Muscle layer of duodenum (tissue), 2 donors: ENCODE results near the gene HSPB7.
A peak's percentile ranks its signal among the peaks of the same experiment; 100 is the strongest.
"Not testable (repeated sequence)": the region's sequence is repeated elsewhere in the genome, so short reads cannot be mapped to it uniquely, and the experiment has no call there.

Experiments
- H3K27ac ChIP-seq: one replicate; pipeline ENCODE4 v1.7.0; 2013; ENCODE audit warnings: mild to moderate bottlenecking, low read length
- H3K27me3 ChIP-seq: one replicate; pipeline ENCODE4 v1.7.0; 2013; ENCODE audit warnings: low read depth, mild to moderate bottlenecking, control low read depth, low read length
- H3K36me3 ChIP-seq, 2 donors: one replicate each; pipeline ENCODE4 v1.7.0; 2013; ENCODE audit warnings: low read length in 2 of 2, control low read depth in 1 of 2, mild to moderate bottlenecking in 1 of 2; ENCODE audit not compliant: insufficient read depth in 2 of 2, control insufficient read depth in 1 of 2
- H3K4me1 ChIP-seq, 2 donors: one replicate each; pipeline ENCODE4 v1.7.0; 2013; ENCODE audit warnings: low read length in 2 of 2, mild to moderate bottlenecking in 2 of 2, control low read depth in 1 of 2, moderate library complexity in 1 of 2; ENCODE audit not compliant: insufficient read depth in 2 of 2, control insufficient read depth in 1 of 2
- H3K4me3 ChIP-seq, 2 donors: one replicate each; pipeline ENCODE4 v1.7.0; 2013; ENCODE audit warnings: low read length in 2 of 2, low read depth in 1 of 2, mild to moderate bottlenecking in 1 of 2
- H3K9me3 ChIP-seq, 2 donors: one replicate each; pipeline ENCODE4 v1.7.0; 2013; ENCODE audit warnings: low read length in 2 of 2, control low read depth in 1 of 2, mild to moderate bottlenecking in 1 of 2; ENCODE audit not compliant: control insufficient read depth in 1 of 2
- donor health status: healthy.

HSPB7 gene

DNA sequence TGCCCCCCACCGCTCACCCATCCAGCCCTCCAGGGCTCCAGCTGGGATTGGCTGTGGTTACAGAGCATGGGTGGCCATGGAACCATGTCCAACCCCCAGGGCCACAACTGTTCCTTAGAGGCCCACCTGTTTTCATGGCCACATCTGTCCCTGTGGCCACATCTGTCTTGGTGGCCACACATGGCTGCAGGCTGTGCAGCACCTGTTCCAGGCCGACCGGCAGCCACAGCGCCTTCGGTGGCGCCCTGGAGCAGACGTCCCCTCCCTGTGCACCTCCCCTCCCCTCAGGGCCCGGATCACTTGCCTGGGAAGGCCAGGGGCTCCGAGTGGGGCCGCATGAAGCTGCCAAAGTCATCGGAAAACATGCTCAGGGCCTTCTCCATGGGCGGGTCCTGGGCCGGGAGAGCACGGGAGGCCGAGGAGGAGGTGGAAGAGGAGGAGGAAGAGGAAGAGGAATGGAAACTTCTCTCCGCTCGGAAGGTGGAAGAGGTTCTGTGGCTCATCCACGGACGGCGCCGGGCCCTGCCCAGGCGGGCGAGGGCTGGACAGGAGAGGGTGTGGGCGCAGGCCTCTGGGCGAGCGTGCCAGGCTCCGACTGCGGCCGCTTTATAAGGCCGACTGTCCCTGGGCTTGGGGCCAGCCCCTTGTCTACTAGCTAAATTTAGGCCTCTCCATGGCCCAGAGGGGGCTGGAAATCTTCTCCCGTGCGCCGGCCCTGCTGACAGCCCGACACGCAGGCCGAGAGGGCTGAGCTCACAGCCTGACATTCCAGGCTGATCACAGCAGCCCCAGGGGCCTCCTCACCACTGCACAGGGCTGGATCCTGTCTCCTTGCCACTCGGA is at the start of gene HSPB7:
HSPB7 (minus strand) TSS at position 583 of the 843 bp plus-strand sequence; CDS start at position 503, 80 bp downstream.
- peaks cover 6 to 54% of the 10 kb centered on the region in 2 donors for H3K4me1 ChIP-seq
- no peaks in the 10 kb centered on the region for H3K36me3 ChIP-seq
- H3K27me3 ChIP-seq: no peaks in the 10 kb centered on the region
- no peaks in the 10 kb centered on the region for H3K9me3 ChIP-seq
- H3K4me3 ChIP-seq: peak within 1 kb of the TSS; percentile 44 to 73
- H3K27ac ChIP-seq: peak within 1 kb of the TSS; percentile 78

DNA sequence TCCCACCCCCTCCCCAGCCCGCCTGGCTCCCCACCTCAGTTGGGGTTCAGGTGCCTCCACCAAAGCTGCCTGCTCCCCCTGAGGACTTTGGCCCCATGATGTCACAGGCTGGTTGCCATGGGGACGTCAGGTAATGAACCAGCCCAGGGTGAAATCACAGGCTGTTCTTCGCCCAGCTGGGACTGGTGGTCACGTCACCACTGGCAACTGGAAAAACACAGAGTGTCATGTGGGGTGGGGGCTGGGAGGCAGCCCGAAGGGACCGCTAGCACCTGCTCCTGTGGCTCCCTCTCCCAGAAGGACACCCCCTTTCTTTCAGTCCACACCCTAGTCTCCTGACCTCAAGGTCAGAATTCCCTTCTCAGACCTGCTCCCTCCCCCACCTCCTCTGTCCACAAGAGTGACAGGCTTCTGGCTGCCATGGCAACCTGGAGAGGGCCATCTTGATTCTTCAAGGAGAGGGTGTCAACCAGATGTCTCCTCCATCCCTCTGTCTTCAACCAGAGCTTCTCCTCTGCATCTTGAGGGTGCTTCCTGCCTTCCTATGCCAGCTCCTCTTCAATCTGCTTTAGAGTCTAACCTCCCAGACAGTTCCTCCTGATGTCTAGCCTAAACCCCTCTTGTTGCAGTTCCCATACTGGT is 49.4 kb upstream of the HSPB7 start:
- Histone ChIP-seq H3K4me1 (peaks cover 0 to 13% of the 10 kb centered on the region in 2 donors), H3K27ac (no peak overlapping the region), H3K36me3 (no peaks in the 10 kb centered on the region), H3K4me3 (no peak overlapping the region), H3K27me3 (no peaks in the 10 kb centered on the region), H3K9me3 (no peaks in the 10 kb centered on the region)

DNA sequence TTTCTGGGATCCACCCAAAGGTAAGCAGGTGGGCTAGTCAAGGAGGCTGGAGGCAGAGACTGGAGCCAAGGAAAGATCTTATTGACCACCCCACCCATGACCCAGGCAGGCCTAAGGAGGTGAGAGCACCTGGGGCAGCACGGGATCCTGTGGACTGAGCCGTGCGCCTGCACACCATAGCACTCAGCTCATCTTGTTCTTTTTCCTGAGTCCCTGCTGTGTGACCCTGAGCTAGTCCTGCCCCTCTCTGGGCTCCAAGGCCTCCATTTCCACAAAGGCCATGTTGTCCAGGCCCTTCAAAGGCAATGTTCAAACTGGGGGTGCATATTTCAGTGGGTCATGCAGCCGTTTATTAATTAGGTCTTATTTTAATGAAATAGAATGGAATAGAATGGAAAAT is 48.4 kb upstream of the HSPB7 start:
- Histone ChIP-seq H3K36me3 (no peaks in the 10 kb centered on the region), H3K27me3 (no peaks in the 10 kb centered on the region), H3K4me1 (peaks cover 0 to 13% of the 10 kb centered on the region in 2 donors), H3K4me3 (no peak overlapping the region), H3K27ac (no peak overlapping the region), H3K9me3 (no peaks in the 10 kb centered on the region)

DNA sequence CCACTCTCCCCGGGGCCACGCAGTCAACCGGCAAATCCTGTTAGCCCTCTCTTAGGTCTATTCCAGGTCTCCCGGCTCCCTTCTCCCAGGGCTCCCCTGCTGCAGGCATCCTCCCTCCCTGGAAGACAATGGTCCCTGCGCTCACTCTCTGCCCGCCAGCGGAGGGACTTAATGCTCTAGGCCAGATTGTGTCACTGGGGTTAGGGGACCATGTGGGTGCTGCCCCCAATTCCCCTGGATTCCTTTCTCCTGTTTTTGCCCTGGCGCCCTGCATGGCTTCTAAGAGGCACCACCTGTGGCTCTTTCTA is 47.4 kb upstream of the HSPB7 start:
- no peaks in the 10 kb centered on the region for H3K9me3 ChIP-seq
- no peaks in the 10 kb centered on the region for H3K36me3 ChIP-seq
- no peak overlapping the region for H3K27ac ChIP-seq
- no peaks in the 10 kb centered on the region for H3K27me3 ChIP-seq
- no peak overlapping the region for H3K4me3 ChIP-seq
- H3K4me1 ChIP-seq: peaks cover 0 to 13% of the 10 kb centered on the region in 2 donors

DNA sequence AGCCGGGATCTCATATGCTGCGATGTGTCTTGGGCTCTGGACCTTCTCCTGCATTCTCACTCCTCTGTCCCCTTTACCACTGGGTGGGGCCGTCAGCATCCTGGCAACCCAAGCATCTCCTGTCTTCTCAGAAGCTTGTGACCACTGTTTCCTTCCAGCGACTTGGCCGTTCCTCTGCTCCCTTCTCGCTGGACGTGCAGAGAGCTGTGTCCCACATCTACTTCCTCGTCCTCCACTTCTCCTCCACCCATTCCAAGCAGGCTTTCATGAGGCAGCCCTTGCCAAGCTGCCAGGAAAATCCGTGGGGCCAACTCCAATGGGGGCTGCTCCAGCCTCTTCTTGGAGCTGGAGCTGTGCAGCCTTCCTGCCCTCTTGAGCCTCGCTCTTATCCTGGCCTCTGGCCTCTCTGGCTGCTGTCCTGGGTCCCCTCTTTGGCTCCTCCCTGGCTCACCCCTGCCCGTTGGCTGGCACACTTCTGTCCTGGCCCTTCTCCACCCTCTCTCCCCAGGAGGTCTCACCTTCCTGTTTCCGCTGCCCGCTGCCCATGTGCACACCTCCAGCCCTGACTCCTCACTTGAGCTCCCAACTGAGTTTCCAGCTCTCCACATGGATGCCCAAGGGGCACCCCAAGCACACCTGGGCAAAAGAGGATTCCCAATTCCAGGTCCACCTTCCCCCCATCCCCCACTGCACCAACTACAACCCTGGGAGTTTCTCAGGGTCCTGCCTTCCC is 46.9 kb upstream of the HSPB7 start:
- no peak overlapping the region for H3K27ac ChIP-seq
- no peaks in the 10 kb centered on the region for H3K36me3 ChIP-seq
- no peaks in the 10 kb centered on the region for H3K27me3 ChIP-seq
- peaks cover 0 to 13% of the 10 kb centered on the region in 2 donors for H3K4me1 ChIP-seq
- H3K4me3 ChIP-seq: no peak overlapping the region
- H3K9me3 ChIP-seq: no peaks in the 10 kb centered on the region

DNA sequence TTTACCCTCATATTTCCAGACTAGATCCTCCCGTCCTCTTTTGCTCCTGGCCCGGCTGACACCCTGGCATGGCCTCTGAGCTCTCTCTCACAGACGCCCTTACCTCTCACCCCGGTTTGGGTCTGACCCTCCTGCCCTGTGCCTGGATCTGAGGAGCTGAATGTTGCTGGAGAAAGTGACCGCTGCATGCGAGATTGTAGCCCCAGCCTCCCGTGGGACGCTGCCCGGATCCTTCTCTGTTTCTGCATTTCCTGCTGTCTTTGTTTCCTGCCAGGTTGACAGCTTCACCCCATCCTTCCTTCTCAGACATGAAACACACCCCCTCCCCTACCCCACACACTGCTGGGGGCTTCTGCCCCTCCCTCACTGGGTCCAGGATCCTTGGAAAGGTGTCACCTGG is 46.1 kb upstream of the HSPB7 start:
- H3K27me3 ChIP-seq: no peaks in the 10 kb centered on the region
- no peaks in the 10 kb centered on the region for H3K36me3 ChIP-seq
- no peak overlapping the region for H3K4me3 ChIP-seq
- H3K9me3 ChIP-seq: no peaks in the 10 kb centered on the region
- H3K4me1 ChIP-seq: peaks cover 0 to 13% of the 10 kb centered on the region in 2 donors
- no peak overlapping the region for H3K27ac ChIP-seq

DNA sequence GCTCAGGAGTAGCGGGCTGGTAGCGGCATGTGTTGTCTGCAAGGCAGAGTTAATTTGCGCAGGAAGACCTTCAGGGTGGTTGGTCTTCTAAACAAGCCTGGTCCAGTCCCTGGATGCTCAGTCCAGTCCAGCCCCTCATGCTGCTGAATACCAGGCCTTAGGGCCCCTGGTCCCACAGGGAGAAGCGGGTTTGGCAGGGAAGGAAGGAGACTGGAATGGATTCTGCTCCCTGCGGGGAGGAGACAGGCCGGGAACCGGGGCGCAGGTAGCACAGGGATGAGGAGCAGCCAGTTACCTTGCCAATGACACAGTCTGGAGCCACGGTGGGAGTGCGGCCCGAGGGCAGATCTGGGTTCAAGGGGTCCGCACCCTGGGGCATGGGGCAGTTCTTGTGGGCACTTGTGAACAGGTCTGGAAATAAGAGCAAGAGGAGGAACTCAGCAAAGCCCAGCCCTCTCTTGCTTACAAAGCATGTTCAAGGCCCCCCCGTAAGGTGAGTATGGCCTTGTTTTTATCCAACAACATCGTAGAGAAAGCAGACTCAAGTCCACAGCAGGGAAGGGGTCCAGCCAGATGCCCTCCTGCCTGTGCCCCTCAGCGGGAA is 45.5 kb upstream of the HSPB7 start:
- Histone ChIP-seq H3K4me1 (peaks cover 0 to 7% of the 10 kb centered on the region in 2 donors), H3K27ac (no peak overlapping the region), H3K9me3 (no peaks in the 10 kb centered on the region), H3K27me3 (no peaks in the 10 kb centered on the region), H3K36me3 (no peaks in the 10 kb centered on the region), H3K4me3 (no peak overlapping the region)

DNA sequence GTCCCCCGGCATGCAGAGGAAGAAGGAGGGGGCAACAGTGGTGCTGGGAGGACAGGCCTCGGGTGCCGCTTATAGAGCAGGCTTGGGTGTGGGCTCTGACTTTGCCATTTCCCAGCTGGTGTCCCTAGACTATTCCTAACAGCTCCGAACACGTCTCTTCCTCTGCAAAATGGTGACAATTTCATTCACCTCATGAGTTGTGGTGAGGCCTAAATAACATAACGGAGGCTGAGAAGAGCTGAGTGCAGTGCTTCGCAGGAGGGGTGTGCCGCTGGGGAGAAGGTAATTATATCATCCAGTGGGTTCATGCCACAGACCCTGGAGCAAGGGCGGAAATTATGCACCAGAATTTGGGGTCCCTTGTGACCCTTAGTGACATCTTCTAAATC is 44.8 kb upstream of the HSPB7 start:
- H3K4me1 ChIP-seq, H3K9me3 ChIP-seq, H3K4me3 ChIP-seq, H3K36me3 ChIP-seq, H3K27me3 ChIP-seq, H3K27ac ChIP-seq: not testable (repeated sequence)

DNA sequence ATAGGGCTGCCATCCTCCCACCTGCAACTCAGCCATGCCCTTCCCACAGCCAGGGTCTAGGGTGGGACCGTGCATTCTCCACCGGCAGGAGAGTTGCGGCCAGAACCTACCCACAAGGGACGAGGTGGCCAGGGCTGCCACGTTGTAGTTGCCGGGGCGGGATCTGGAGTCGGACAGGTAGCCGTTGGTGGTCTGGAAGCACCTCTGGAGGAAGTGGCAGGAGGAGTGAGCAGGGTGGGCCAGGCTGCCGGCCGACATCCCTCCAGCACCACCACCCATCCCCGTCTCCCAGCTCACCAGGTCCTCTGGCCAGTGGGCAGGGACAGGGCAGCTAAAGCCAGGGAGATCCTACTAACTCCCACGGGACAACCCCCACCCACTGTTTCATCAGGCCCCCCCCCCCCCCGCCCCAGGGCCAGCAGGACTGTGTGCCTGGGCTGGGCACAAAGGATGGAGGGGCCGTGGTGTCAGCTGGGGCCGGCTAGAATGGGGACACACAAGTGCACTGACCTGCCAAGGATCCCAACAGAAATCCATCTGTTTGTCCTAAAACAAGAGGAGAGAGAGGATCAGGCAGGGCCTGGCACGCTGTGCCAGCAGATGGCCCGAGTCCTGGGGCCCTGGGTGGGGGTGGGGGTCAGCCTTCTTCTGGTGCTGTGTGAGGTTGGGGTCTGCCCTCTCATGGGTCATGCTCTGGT is 44.3 kb upstream of the HSPB7 start:
- H3K9me3 ChIP-seq, H3K36me3 ChIP-seq, H3K27ac ChIP-seq, H3K4me3 ChIP-seq, H3K27me3 ChIP-seq, H3K4me1 ChIP-seq: not testable (repeated sequence)

DNA sequence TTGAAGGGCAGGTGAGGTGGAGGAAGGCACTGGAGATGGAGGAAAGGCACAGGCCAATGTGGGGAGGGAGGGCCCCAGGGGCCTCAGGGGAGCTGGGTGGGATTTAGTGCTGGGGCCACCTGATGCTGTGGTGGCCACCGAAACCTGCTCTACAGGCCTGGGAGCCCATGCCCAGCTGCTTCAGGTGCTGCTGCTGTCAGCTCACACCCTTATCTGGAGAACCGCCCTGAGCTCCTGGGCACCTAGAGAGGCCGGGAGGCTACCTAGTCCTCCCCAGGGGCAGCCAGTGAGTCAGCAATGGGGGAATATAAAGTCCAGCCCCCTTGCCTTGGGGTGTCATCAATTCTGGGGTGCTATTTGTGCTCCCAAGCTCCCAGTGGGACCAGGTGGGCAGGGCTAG is 43.4 kb upstream of the HSPB7 start:
- no peaks in the 10 kb centered on the region for H3K4me1 ChIP-seq
- no peaks in the 10 kb centered on the region for H3K27me3 ChIP-seq
- no peak overlapping the region for H3K27ac ChIP-seq
- no peak overlapping the region for H3K4me3 ChIP-seq
- H3K9me3 ChIP-seq: no peaks in the 10 kb centered on the region
- no peaks in the 10 kb centered on the region for H3K36me3 ChIP-seq
